GM18517 (cell line): Measurements from ENCODE around the gene GRIA4.
"Not testable (repeated sequence)": the region's sequence is repeated elsewhere in the genome, so short reads cannot be mapped to it uniquely, and the experiment has no call there.

ENCODE experiments used
- ATAC-seq: cut with Tn5 transposase; IDR thresholded peaks from one replicate; pipeline ENCODE4 v1.9.1; 2021; ENCODE audit warnings: mild to moderate bottlenecking, moderate library complexity; ENCODE audit not compliant: unreplicated experiment

The GRIA4 gene

DNA sequence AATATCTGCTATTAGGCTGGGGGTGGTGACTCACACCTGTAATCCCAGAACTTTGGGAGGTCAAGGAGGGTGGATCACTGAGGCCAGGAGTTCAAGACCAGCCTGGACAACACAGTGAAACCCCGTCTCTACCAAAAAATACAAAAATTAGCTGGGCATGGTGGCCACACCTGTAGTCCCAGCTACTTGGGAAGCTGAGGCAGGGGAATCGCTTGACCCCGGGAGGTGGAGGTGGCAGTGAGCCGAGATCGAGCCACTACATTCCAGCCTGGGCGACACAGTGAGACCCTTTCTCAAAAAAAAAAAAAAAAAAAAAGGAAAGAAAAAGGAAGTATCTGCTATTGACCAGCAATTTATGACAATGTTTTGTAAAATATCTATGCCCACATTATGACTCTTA, 176.0 kb downstream of the GRIA4 start:
- ATAC-seq: not testable (repeated sequence)

DNA sequence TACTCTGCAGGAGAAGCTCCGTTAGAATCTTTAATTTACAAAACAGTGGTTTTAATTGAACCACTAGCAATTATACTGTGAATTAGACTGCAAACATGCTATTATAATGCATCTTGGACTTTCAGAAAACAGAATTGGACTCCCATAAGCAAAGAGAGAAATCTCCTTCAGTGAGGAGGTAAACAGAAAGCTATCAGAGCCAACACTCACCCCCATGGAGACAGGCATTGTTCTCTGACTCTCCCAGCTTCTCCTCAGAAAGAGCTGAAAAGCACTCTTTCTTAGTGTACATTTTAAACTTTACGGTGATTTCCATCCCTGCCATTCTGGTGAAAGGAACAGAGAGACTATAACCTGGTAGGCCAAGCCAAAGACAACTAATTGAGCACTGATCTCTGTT, 176.9 kb downstream of the GRIA4 start:
- ATAC-seq: no peak

DNA sequence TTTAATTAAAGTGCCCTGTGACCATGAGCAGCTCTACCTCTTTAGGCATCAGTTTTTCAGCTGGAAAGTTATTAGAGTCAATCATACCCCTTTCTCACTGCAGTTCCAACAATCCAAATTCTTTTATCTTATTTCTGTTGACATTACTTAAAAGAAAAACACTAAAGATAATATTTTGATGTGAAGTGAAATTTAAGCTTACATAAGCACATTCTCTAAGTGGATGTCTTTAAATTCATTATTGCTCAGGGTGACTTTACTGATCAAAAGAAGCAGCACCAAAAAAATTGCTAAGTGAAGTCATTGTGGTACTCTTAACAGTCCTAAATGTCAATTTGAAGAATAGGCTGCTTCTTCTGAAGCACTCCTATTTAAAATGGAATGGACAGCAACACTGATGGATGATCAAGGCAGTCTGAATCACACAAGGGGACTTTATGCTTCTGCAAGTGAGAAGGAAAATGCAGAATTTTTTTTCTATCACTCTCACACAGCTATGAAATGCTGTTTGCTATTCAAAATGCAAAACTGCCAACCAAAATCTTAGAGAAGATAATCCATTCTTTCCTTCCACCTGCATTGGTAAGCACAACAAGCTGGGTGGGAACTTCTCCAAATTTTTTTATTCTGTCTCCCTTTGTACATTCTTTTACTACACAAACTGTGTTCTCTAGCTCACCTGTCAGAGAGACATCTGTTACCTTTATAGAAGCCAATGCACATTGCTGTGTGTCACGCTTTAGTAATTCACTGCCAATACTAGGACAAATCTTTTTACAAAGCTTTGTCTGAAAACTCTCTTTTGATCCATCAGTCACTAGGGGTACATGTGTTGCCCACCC, 179.9 kb downstream of the GRIA4 start:
- ATAC-seq: no peak

GRCh38 chr11:105790840-105791239, 181.0 kb downstream of the GRIA4 start:
- no peak for ATAC-seq

DNA sequence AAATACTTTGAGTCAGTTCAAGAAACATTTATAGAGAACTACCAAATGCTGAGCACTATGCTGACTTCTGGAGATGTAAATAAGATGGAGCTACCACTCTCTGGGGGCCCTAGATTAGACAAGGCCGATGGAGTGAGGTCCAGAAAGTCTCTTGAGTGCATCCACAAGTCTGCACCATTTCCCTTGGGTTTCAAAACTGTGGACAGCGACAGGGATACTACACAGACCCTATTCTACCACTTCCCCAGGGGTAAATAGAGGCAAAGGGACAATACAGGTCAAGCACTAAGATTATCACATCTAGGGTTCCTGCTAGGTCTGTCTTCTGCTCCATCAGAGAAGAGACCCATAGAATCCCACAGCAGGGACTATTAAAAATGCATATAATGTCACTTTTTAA, 183.2 kb downstream of the GRIA4 start:
- no peak for ATAC-seq

GRCh38 chr11:105799263-105799662, 189.4 kb downstream of the GRIA4 start:
- no peak for ATAC-seq

DNA sequence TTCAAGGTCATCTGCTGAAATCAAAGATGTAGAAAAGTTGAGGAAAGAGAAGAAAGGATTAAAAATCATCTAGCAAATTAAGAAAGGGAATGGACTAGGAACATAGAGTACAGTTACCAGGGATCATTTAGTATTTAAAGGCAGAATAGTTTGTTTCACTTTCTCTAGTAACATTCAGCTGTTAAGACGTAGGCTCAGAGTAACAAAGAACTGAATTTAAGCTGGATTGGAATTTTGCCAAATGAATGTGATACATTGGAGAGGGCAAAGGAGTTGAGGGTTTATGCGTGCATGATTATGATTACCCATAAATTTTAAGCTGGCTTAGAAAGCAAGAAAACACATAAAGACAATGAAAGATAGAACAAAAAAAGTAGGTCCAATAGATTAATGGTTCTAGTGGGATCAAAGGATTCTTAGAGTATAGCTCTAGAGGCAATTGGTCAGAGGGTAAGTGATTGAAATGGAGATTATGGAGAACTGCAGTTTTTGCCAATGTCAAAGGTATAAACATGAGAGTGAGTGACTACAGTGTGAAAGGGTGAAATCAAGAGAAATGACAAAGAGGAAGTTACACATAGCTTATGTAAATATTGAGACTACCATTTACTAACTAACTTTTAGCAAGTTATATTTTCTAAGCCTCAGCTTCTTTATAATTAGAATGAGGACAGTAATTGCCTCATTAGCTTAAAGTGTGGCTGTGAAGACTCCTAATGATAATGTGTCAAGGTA, 190.0 kb downstream of the GRIA4 start:
- ATAC-seq: no peak

DNA sequence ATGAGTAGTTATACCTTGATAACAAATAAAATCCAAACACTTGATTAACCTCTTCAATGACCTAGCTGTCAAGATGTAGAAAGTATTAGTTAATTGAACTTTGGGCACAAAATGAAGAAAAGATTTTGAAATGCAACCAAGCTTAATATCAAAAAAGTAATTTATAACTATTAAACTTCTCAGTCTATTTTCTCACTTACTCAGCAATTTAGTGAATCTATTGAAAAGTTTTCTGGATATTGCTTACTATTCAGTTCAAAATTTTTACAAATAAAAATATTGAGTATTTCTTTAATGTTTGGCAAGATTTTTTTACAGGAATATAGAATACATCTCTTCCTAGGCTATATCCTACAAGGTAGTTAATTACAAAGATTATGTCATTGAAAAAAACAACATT, 192.5 kb downstream of the GRIA4 start:
- ATAC-seq: no peak

- no peak for ATAC-seq
Observed at GRCh38 chr11:105811242-105811641, 201.4 kb downstream of the GRIA4 start.

GRCh38 chr11:105821372-105821771, 211.5 kb downstream of the GRIA4 start:
- ATAC-seq: no peak

DNA sequence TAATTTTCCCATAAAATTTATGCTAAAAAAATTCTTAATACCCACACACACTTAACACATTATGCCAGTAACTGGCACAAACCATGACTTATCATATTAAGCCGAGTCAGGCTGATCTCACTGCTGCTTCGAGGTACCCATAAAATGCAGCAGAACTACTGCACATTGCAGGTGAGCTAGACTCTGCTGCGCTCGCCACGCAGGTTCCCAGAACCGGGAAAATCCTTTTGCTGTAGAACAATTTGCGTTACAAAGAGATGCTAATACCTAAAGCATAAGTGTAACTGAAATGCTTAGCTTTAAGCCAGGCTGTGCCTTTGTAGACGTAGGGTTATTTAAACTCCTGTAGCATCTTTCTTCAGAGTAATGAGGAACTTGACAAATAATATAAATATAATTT, 211.9 kb downstream of the GRIA4 start:
- no peak for ATAC-seq

DNA sequence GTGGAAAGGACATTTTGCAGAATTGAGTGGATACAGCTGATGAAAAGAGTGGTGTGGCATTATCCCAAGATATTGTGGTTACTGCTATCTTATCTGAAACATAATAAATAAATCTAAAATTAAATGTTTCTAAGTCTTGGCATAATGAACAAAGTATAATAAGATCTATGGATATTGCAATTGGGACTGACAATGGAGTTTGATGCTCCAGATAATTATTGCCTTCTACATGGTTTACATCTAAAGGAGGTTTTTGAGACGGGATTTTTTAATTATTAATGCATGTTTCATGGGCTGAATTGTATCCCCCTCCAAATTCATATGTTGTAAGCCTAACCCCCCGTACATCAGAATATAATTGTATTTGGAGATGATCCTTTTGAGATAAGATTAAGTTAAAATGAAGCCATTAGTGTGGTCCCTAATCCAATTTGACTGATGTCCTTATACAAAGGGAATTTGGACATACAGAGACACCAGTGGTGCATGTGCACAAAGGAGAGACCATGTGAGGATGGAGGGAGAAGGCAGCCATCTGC, 213.7 kb downstream of the GRIA4 start:
- no peak for ATAC-seq

- no peak for ATAC-seq
Observed at GRCh38 chr11:105824457-105825013, 214.7 kb downstream of the GRIA4 start.

DNA sequence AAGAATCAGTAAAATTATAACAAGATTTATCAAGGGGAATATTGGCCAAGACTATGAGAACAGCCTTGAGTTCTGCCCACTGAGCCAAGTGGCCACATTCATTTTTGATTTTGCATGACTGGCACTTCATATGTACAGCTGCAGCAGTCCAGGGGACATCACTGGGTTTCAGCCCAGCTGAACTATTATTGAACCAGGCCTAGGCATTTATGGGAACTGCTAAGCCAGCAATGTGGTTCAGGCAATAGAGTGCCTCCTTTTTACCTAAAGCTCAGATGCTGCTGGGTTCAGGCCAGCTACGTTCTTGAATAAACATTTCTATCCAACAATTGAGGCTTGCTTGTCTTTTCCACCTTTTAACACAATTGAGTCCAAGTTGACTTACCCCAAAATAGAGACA, 215.3 kb downstream of the GRIA4 start:
- ATAC-seq: no peak

GRCh38 chr11:105827906-105828305, 218.0 kb downstream of the GRIA4 start:
- ATAC-seq: no peak

DNA sequence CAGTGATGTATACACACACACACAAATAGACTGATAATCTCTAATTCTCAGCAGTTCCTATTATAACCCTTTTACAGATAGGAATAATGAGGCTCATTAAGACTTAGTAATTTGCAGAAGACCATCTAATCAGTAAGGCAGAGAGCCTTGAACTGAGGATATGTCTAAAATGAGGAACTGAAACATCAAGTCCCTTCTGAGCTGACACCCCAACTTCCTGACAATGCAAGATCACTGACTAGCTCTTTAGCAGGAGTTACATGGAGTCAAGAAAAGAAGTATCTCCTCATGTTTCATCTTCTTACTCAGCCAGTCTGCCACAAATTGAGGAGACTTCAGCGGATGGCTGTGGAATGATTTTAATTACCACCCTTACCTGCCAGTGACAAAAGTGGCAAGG, 219.2 kb downstream of the GRIA4 start:
- ATAC-seq: peak; percentile 94

DNA sequence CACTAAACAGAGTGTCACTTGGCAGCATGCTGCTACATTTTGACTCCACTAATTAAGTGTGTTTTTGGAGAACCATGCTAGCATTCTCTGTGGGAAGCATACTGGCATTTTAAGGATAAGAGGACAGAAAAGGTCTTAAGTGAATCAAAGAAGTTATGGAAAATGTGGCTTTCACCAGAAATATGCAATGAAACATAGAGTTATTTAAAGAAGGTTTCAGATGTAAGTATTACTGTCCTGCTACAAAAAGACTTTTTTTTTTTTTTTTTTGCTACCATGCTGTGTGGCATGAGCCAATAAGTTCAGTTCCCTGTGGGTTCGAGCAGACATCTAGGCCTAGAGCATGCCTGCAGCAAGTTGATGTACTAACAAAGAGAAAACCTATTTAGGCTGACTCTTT, 224.6 kb downstream of the GRIA4 start:
- no peak for ATAC-seq

GRCh38 chr11:105838668-105839384, 229.0 kb downstream of the GRIA4 start:
- no peak for ATAC-seq

DNA sequence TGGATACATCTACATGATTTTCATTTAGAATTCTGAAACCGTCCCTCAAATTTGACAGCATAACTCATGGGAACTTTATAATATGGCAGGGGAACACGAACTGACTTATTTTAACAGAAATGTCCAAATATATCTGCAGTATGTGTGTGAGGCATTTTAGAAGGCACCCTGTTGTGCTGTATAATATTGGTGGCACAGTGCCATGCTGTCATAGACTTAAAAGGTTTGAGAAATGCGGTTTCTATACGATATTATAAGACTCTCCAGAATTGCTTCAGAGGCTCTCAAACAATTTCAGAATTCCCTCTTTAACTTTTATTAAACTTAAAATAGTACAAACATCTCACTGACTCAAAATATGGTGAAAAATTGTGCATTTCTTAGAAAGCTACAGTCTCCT, 230.5 kb downstream of the GRIA4 start:
- ATAC-seq: no peak

DNA sequence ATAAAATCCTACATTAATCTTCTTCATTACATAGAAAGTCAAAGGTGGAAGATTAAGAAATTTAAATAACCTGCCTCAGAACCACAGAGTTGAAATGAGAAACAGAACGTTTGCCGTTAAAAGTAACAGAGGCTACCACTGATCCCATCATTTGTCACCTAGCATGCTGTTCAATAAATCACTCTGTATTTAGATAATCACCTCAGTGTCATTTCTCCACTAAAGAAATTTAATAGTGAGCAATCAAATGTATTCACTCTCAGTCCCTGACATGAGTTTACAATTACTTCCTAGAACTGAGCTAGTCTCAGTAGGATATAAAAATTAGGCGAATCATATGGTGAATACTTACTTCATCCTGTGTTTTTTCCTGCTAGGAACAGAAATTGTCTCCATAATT, 242.5 kb downstream of the GRIA4 start:
- no peak for ATAC-seq

GRCh38 chr11:105854269-105854668, 244.4 kb downstream of the GRIA4 start:
- no peak for ATAC-seq
